Brain microvascular endothelial cell (primary cell): ENCODE results near the gene MARCHF3.
"Not testable (repeated sequence)": the region's sequence is repeated elsewhere in the genome, so short reads cannot be mapped to it uniquely, and the experiment has no call there.

Source experiments
- DNase-seq: peaks from one replicate; pipeline ENCODE4 v3.0.0-alpha.2; 2020
- H3K27ac ChIP-seq: fragments of 250-450 bp; sonication (Bioruptor Pico); 2 replicates; pipeline ENCODE4 v1.5.1; 2020; ENCODE audit warnings: mild to moderate bottlenecking, moderate library complexity
- H3K27me3 ChIP-seq: fragments of 250-450 bp; sonication (Bioruptor Pico); replicated peaks from 2 replicates; pipeline ENCODE4 v1.5.1; 2020; ENCODE audit warnings: mild to moderate bottlenecking
- H3K36me3 ChIP-seq: fragments of 250-450 bp; sonication (Bioruptor Pico); replicated peaks from 2 replicates; pipeline ENCODE4 v1.5.1; 2020; ENCODE audit warnings: mild to moderate bottlenecking
- H3K4me3 ChIP-seq: 2 replicates; pipeline ENCODE4 v1.5.1; 2011; ENCODE audit warnings: low read depth, mild to moderate bottlenecking, control low read depth, low read length, moderate library complexity
- CTCF ChIP-seq: IDR thresholded peaks from 2 replicates; pipeline ENCODE4 v1.5.1; 2011; ENCODE audit warnings: low read depth, mild to moderate bottlenecking, moderate library complexity, low read length, control low read depth, inconsistent platforms; ENCODE audit errors: missing control alignments
- in situ Hi-C: cut with HindIII; loops from 2 replicates; pipeline ENCODE4 v1.10.0; 2017; ENCODE audit warnings: low sequenced_read_pairs, low pct_ligation_motif_present

MARCHF3 gene

GRCh38 chr5:127022846-127023245 is 7.5 kb downstream of the MARCHF3 start:
- in situ Hi-C loops = no loop called here
- DNase-seq = no peak
- TF ChIP-seq CTCF = no peak

GRCh38 chr5:127019928-127020327 is 10.4 kb downstream of the MARCHF3 start:
- no peaks in the 10 kb centered on the region for H3K36me3 ChIP-seq
- no peak for TF ChIP-seq CTCF
- H3K27ac ChIP-seq = no peak overlapping the region
- DNase-seq = no peak
- no peaks in the 10 kb centered on the region for H3K27me3 ChIP-seq
- in situ Hi-C loops = no loop called here
- no peak overlapping the region for H3K4me3 ChIP-seq

More at GRCh38 chr5:127022846-127023245, 7.5 kb downstream of the MARCHF3 start:
- Histone ChIP-seq H3K36me3 (no peaks in the 10 kb centered on the region), H3K4me3 (no peak overlapping the region), H3K27me3 (no peaks in the 10 kb centered on the region), H3K27ac (no peak overlapping the region)

- in situ Hi-C loops, H3K4me3 ChIP-seq, H3K27me3 ChIP-seq, H3K27ac ChIP-seq, H3K36me3 ChIP-seq, DNase-seq: not testable (repeated sequence)
Observed at GRCh38 chr5:127016722-127017121, 13.6 kb downstream of the MARCHF3 start.

GRCh38 chr5:127015716-127016115 is 14.6 kb downstream of the MARCHF3 start:
- H3K27me3 ChIP-seq = no peaks in the 10 kb centered on the region
- H3K27ac ChIP-seq = no peak overlapping the region
- no peaks in the 10 kb centered on the region for H3K36me3 ChIP-seq
- DNase-seq = no peak
- H3K4me3 ChIP-seq = no peak overlapping the region
- no peak for TF ChIP-seq CTCF
- in situ Hi-C loops = no loop called here

- H3K27ac ChIP-seq = no peak overlapping the region
- no peak overlapping the region for H3K4me3 ChIP-seq
- H3K36me3 ChIP-seq = no peaks in the 10 kb centered on the region
- in situ Hi-C loops = no loop called here
- H3K27me3 ChIP-seq = no peaks in the 10 kb centered on the region
- no peak for TF ChIP-seq CTCF
- no peak for DNase-seq
Observed at GRCh38 chr5:127014573-127014972, 15.8 kb downstream of the MARCHF3 start.

GRCh38 chr5:127013407-127013806 is 17.0 kb downstream of the MARCHF3 start:
- Histone ChIP-seq H3K4me3 (no peak overlapping the region), H3K27ac (no peak overlapping the region), H3K27me3 (no peaks in the 10 kb centered on the region), H3K36me3 (no peaks in the 10 kb centered on the region)
- in situ Hi-C loops = no loop called here
- no peak for DNase-seq
- TF ChIP-seq CTCF = no peak

- no peak overlapping the region for H3K27ac ChIP-seq
- in situ Hi-C loops = no loop called here
- H3K27me3 ChIP-seq = no peaks in the 10 kb centered on the region
- H3K36me3 ChIP-seq = no peaks in the 10 kb centered on the region
- peak; percentile 28 for DNase-seq
- TF ChIP-seq CTCF = no peak
- no peak overlapping the region for H3K4me3 ChIP-seq
Observed at GRCh38 chr5:127012916-127013315, 17.4 kb downstream of the MARCHF3 start.
